ENCODE data around the gene KRTAP5-1. TPM values are rescaled to one million over a fixed set of nuclear protein-coding genes. Genes with fewer than 3 reads are reported as not detected.
"Not testable (repeated sequence)": the region's sequence is repeated elsewhere in the genome, so short reads cannot be mapped to it uniquely, and the experiment has no call there.

Gene KRTAP5-1
- total RNA-seq, 1 experiment from 2014 or later: not detected

DNA sequence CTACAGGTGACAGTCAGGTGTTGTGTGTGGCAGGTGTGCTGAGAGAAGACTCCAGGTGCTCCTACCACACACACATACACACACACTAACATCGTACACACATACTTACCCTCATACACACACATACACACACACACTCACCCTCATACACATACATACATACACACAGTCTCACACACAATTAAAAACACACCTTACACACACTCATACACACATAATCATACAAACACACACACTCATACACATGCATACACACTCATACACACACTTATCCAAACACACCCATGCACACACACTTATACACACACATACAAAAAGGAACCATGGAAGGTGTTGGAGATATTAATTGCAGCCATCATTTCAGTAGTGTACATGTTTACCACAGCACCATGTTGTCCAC lies 18.5 kb upstream of the KRTAP5-1 start:
- TF ChIP-seq JUND (IDR thresholded peaks at IDR 0.05) (no peak), POLR2A (IDR thresholded peaks at IDR 0.05; ENCODE audit: borderline replicate concordance, extremely low read depth, insufficient read depth, insufficient read length) (no peak), RAD21 (IDR thresholded peaks at IDR 0.05; ENCODE audit: low read depth) (no peak), CBX3 (IDR thresholded peaks at IDR 0.05; ENCODE audit: low read depth) (no peak), YY1 (IDR thresholded peaks at IDR 0.05; ENCODE audit: extremely low read depth, insufficient replicate concordance, low read depth, low read length) (no peak), FOSL1 (IDR thresholded peaks at IDR 0.05; ENCODE audit: low read depth) (no peak)
- TF ChIP-seq, protein P1, sequence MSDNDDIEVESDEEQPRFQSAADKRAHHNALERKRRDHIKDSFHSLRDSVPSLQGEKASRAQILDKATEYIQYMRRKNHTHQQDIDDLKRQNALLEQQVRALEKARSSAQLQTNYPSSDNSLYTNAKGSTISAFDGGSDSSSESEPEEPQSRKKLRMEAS (IDR thresholded peaks at IDR 0.05): no peak
- ChIA-PET POLR2A (no interaction called here), CTCF (no interaction called here), RAD21 (ENCODE audit: low non-redundant PET in 1 of 2, low total read pairs in 2 of 2, uncharacterized antibody in 2 of 2, unreplicated experiment in 2 of 2) (no interaction called here)
- no peak for ATAC-seq
- H2AFZ ChIP-seq (ENCODE audit: low read depth, low read length, poor library complexity, severe bottlenecking): no peak overlapping the region
- intact Hi-C loops (cut with micrococcal nuclease): no loop called here
- BruUV-seq (replicated peaks): no TSS peak
- no peak for DNase-seq (ENCODE audit: low read depth, low spot score)
- H3K4me3 ChIP-seq (replicated peaks in 1 of 2; ENCODE audit: low read depth in 1 of 2, low read length in 2 of 2): no peak overlapping the region
- no peaks in the 10 kb centered on the region for H3K9me2 ChIP-seq (ENCODE audit: insufficient read depth)
- no peaks in the 10 kb centered on the region for H4K20me1 ChIP-seq (ENCODE audit: insufficient read depth)
- no peaks in the 10 kb centered on the region for H3K9me3 ChIP-seq (ENCODE audit: control insufficient read depth in 1 of 2, insufficient read depth in 1 of 2, low read depth in 1 of 2, low read length in 2 of 2)
- no peaks in the 10 kb centered on the region for H3K4me1 ChIP-seq (ENCODE audit: control insufficient read depth in 1 of 2, insufficient read depth in 2 of 2, low read length in 2 of 2)
- no peaks in the 10 kb centered on the region for H3K36me3 ChIP-seq (ENCODE audit: control insufficient read depth in 1 of 2, insufficient read depth in 2 of 2, low read length in 2 of 2)
- H3K79me2 ChIP-seq (ENCODE audit: insufficient read depth, low read length): no peaks in the 10 kb centered on the region
- no peak overlapping the region for H3K27ac ChIP-seq (ENCODE audit: low read depth, low read length)
- H3K9ac ChIP-seq (ENCODE audit: low read length): no peak overlapping the region
- peaks cover 18% of the 10 kb centered on the region; the same call in 1 of the 2 replicates for H3K27me3 ChIP-seq (ENCODE audit: insufficient read depth, low read length)
- H3K4me2 ChIP-seq (ENCODE audit: low read length): no peak overlapping the region

DNA sequence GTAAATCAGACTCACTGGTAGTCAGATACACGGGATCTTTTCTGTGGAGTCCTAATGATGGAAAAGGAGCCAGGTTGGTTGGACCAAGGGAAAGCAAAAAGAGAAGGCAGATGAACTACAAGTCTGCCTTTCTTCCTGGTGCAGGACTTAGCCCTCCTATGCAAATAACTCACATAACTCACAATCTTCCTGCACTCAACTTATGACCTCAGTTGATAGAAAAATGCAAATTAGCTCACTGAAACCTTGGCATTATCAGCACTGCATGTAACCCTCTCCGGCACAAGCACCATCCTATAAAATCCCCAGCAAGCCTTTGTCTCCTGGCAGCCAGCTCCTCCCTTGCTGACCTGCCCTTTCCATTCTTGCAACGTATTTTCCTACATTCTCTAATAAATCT lies 16.6 kb upstream of the KRTAP5-1 start:
- H3K36me3 ChIP-seq (ENCODE audit: control insufficient read depth in 1 of 2, insufficient read depth in 2 of 2, low read length in 2 of 2); CTCF ChIA-PET; RAD21 ChIA-PET (ENCODE audit: low non-redundant PET in 1 of 2, low total read pairs in 2 of 2, uncharacterized antibody in 2 of 2, unreplicated experiment in 2 of 2); DNase-seq (ENCODE audit: low read depth, low spot score); H3K9me2 ChIP-seq (ENCODE audit: insufficient read depth); intact Hi-C loops (cut with micrococcal nuclease); H3K9ac ChIP-seq (ENCODE audit: low read length); POLR2A ChIA-PET; H3K9me3 ChIP-seq (ENCODE audit: control insufficient read depth in 1 of 2, insufficient read depth in 1 of 2, low read depth in 1 of 2, low read length in 2 of 2); H3K4me2 ChIP-seq (ENCODE audit: low read length); BruUV-seq (replicated peaks); H3K4me3 ChIP-seq (replicated peaks in 1 of 2; ENCODE audit: low read depth in 1 of 2, low read length in 2 of 2); ATAC-seq; H3K27ac ChIP-seq (ENCODE audit: low read depth, low read length); H2AFZ ChIP-seq (ENCODE audit: low read depth, low read length, poor library complexity, severe bottlenecking); H3K79me2 ChIP-seq (ENCODE audit: insufficient read depth, low read length); H4K20me1 ChIP-seq (ENCODE audit: insufficient read depth); H3K4me1 ChIP-seq (ENCODE audit: control insufficient read depth in 1 of 2, insufficient read depth in 2 of 2, low read length in 2 of 2): not testable (repeated sequence)
- H3K27me3 ChIP-seq (ENCODE audit: insufficient read depth, low read length): peaks cover 18% of the 10 kb centered on the region; the same call in 1 of the 2 replicates

All from HCT116 (cell line).